K562 (cell line): ENCODE results near the gene INTS6L. TPM values are rescaled to one million over a fixed set of nuclear protein-coding genes. Genes with fewer than 3 reads are reported as not detected.

Experiments used
- ATAC-seq: fragments of 200-7000 bp; cut with Tn5 transposase; 3 replicates; pipeline ENCODE4 v1.9.1; 2020; ENCODE audit warnings: moderate library complexity
- BruUV-seq: library from RNA; stranded (reverse); fragments of 400-500 nt; replicated peaks from 2 replicates; lab custom pipeline; 2021; lab: Mats Ljungman, UMichigan
- CTCF ChIA-PET: fragments of 300-600 bp; formaldehyde crosslinking; extraction: SDS; loops from one replicate; lab custom pipeline; 2021; ENCODE audit warnings: low intra/inter-chr PET ratio; lab: Yijun Ruan, JAX
- POLR2A ChIA-PET: fragments of 300-600, 350-650 bp; sonication (Branson Sonifier 250); formaldehyde crosslinking; extraction: SDS; loops from one replicate; lab custom pipeline; 2021; ENCODE audit warnings: antibody characterized with exemption, inconsistent platforms; lab: Yijun Ruan, JAX
- DNase-seq, 4 experiments: peaks; one replicate each; pipeline versions ENCODE4 v3.0.0 to v3.0.0-alpha.2; 2011 to 2018; ENCODE audit warnings: low spot score in 3 of 4, mixed read lengths in 3 of 4; ENCODE audit errors: extremely low read depth in 1 of 4
- FAIRE-seq: peaks from 2 replicates; lab custom pipeline; 2011; peaks lifted over from hg19 to GRCh38; lab: Jason Lieb, UNC
- H2AFZ ChIP-seq: 2 replicates; pipeline ENCODE4 v1.6.0; 2011; ENCODE audit warnings: low read depth, low read length, control low read depth, inconsistent platforms
- H3K27ac ChIP-seq: fragments of 200-600 bp; 3 replicates; pipeline ENCODE4 v1.8.0; 2011; ENCODE audit warnings: low read depth, mild to moderate bottlenecking, control low read depth, inconsistent platforms, low read length, moderate library complexity, mixed read lengths; ENCODE audit errors: extremely low read depth
- H3K27me3 ChIP-seq, 2 experiments: fragments of 300-600 bp in 1 of 2; 2 replicates in 1 of 2; 3 replicates in 1 of 2; pipeline versions ENCODE4 v1.6.0 to v1.8.0; 2011; ENCODE audit warnings: inconsistent platforms in 2 of 2, low read length in 2 of 2, mild to moderate bottlenecking in 1 of 2, mixed read lengths in 1 of 2, moderate library complexity in 1 of 2; ENCODE audit not compliant: control insufficient read depth in 2 of 2, insufficient read depth in 2 of 2
- H3K36me3 ChIP-seq: fragments of 300-600 bp; 3 replicates; pipeline ENCODE4 v1.8.0; 2011; ENCODE audit warnings: mild to moderate bottlenecking, low read length, inconsistent platforms; ENCODE audit not compliant: control insufficient read depth, insufficient read depth
- H3K4me1 ChIP-seq, 2 experiments: fragments of 200-600 bp in 1 of 2; replicated peaks in 1 of 2; 2 replicates in 1 of 2; 3 replicates in 1 of 2; pipeline versions ENCODE4 v1.5.1 to v1.8.0; 2011; ENCODE audit warnings: inconsistent platforms in 2 of 2, low read length in 2 of 2, mild to moderate bottlenecking in 1 of 2, mixed read lengths in 1 of 2, moderate library complexity in 1 of 2; ENCODE audit not compliant: control insufficient read depth in 2 of 2, insufficient read depth in 2 of 2
- H3K4me2 ChIP-seq: 2 replicates; pipeline ENCODE4 v1.6.1; 2011; ENCODE audit warnings: low read length, control low read depth, inconsistent platforms, mixed read lengths; ENCODE audit not compliant: insufficient read depth
- H3K4me3 ChIP-seq: fragments of 200-600 bp; sonication (generic), shearing (Covaris generic); 2 replicates; pipeline ENCODE4 v1.5.1; 2016; ENCODE audit warnings: control low read depth, inconsistent platforms
- H3K79me2 ChIP-seq: fragments of 200-600 bp; 3 replicates; pipeline ENCODE4 v1.8.0; 2011; ENCODE audit warnings: low read length, inconsistent platforms; ENCODE audit not compliant: control insufficient read depth, insufficient read depth
- H3K9ac ChIP-seq, 2 experiments: 2 replicates each; pipeline versions ENCODE4 v1.6.0 to v1.6.1; 2011; ENCODE audit warnings: low read depth in 2 of 2, low read length in 2 of 2, control low read depth in 1 of 2, inconsistent platforms in 1 of 2, mild to moderate bottlenecking in 1 of 2, mixed read lengths in 1 of 2; ENCODE audit not compliant: insufficient read depth in 1 of 2
- H3K9me1 ChIP-seq: one replicate; pipeline ENCODE4 v1.6.0; 2011; ENCODE audit warnings: inconsistent platforms, mild to moderate bottlenecking, low read length, moderate library complexity; ENCODE audit not compliant: control insufficient read depth, insufficient read depth
- H3K9me3 ChIP-seq: replicated peaks from 2 replicates; pipeline ENCODE4 v1.5.1; 2011; ENCODE audit warnings: low read depth, low read length, inconsistent platforms; ENCODE audit not compliant: control insufficient read depth, insufficient read depth
- H4K20me1 ChIP-seq: replicated peaks from 2 replicates; pipeline ENCODE4 v1.6.1; 2011; ENCODE audit warnings: low read length, inconsistent platforms, mixed read lengths; ENCODE audit not compliant: control insufficient read depth, insufficient read depth
- CBFB ChIP-seq: sonication (generic); formaldehyde crosslinking; IDR thresholded peaks from 2 replicates; pipeline ENCODE4 v1.4.0; 2020; ENCODE audit warnings: mild to moderate bottlenecking, missing genetic modification reagents
- CHD1 ChIP-seq: fragments of 200-600 bp; sonication (generic); IDR thresholded peaks from one replicate; pipeline ENCODE4 v1.6.1; 2012; ENCODE audit warnings: mild to moderate bottlenecking, moderate library complexity, low read length, inconsistent platforms
- EZH2 ChIP-seq: IDR thresholded peaks from 2 replicates; pipeline ENCODE4 v1.6.1; 2012; ENCODE audit warnings: low read depth, mild to moderate bottlenecking, inconsistent platforms, low read length, borderline replicate concordance
- MED1 ChIP-seq: sonication (generic); formaldehyde crosslinking; IDR thresholded peaks from 2 replicates; pipeline ENCODE4 v1.8.1; 2023; ENCODE audit warnings: missing genetic modification reagents, borderline replicate concordance
- NR1H2 ChIP-seq: sonication (generic); formaldehyde crosslinking; IDR thresholded peaks from 2 replicates; pipeline ENCODE4 v1.4.0; 2020; ENCODE audit warnings: mild to moderate bottlenecking, missing genetic modification reagents
- PHB2 ChIP-seq: fragments of 450-650 bp; IDR thresholded peaks from 2 replicates; pipeline ENCODE4 v1.6.1; 2017; ENCODE audit warnings: low read depth
- SMAD1 ChIP-seq: fragments of 150-350 bp; IDR thresholded peaks from 2 replicates; pipeline ENCODE4 v1.6.1; 2014; ENCODE audit warnings: low read length, low read depth; ENCODE audit not compliant: partially characterized antibody
- SMARCB1 ChIP-seq: IDR thresholded peaks from 2 replicates; pipeline ENCODE4 v1.6.1; 2011; ENCODE audit warnings: improper control_type of control experiment, low read depth; ENCODE audit not compliant: insufficient read length
- ZSCAN32 ChIP-seq: fragments of 450-650 bp; formaldehyde crosslinking; IDR thresholded peaks from 2 replicates; pipeline ENCODE4 v1.4.0; 2020; ENCODE audit warnings: mild to moderate bottlenecking, moderate library complexity
- WGBS: fragments of 100-300 bp; shearing (Covaris generic); methylation state at CpG from one replicate; pipeline ENCODE4 v1.1.6; 2016; ENCODE audit warnings: low coverage, mixed read lengths; ENCODE audit not compliant: insufficient coverage; ENCODE audit errors: missing lambda C conversion rate; 5-methylcytosine and 5-hydroxymethylcytosine counted together
- in situ Hi-C: fragments of 300-500 bp; cut with MboI; formaldehyde crosslinking; loops from 4 replicates; pipeline ENCODE4 v1.15.0; 2018; ENCODE audit warnings: inconsistent platforms, mixed read lengths
- intact Hi-C: fragments of 100-400 bp; cut with micrococcal nuclease; formaldehyde crosslinking; loops from 2 replicates; pipeline ENCODE4 v1.14.2; 2022
- polyA plus RNA-seq, 8 experiments: library from polyadenylated mRNA; depleted of rRNA in 4 of 8; stranded (reverse) in 5 of 8; unstranded in 3 of 8; fragments of >200 nt; fragmentation: Nextera tagmentation in 2 of 8; fragmentation: Illumina TruSeq in 1 of 8; extraction: Ambion mirVana in 2 of 8; extraction: Trizol in 1 of 8; gene quantifications; 2 replicates each; pipeline versions ENCODE4 v1.2.1 to v1.2.3, GENCODE V29; 2011 to 2014; ENCODE audit warnings: inconsistent platforms in 1 of 8, missing spikeins in 1 of 8
- total RNA-seq, 7 experiments: library from RNA; depleted of rRNA in 6 of 7; stranded (reverse); fragments of >200 nt in 6 of 7; fragmentation: Illumina TruSeq in 2 of 7; extraction: Trizol in 2 of 7; gene quantifications; 2 replicates each; pipeline versions ENCODE4 v1.2.1 to v1.2.3, GENCODE V29; 2011 to 2021; ENCODE audit warnings: low replicate concordance in 1 of 7
- TF ChIP-seq, protein P1 (sequence below): fragments of 250-450 bp; sonication (Bioruptor Pico); IDR thresholded peaks from 2 replicates; pipeline ENCODE4 v1.4.0; 2020; ENCODE audit warnings: borderline replicate concordance
- TF ChIP-seq, protein P2 (sequence below): fragments of 250-450 bp; sonication (Bioruptor Pico); IDR thresholded peaks from 2 replicates; pipeline ENCODE4 v1.5.0; 2021; ENCODE audit warnings: mild to moderate bottlenecking, moderate library complexity
- TF ChIP-seq, protein P3 (sequence below), 3 experiments: IDR thresholded peaks in 2 of 3; conservative IDR thresholded peaks in 1 of 3; 2 replicates each; pipeline ENCODE4 v1.5.1; 2011 to 2012; ENCODE audit warnings: low read length in 3 of 3, mild to moderate bottlenecking in 3 of 3, control low read depth in 2 of 3, improper control_type of control experiment in 1 of 3, inconsistent platforms in 1 of 3, low read depth in 1 of 3, mixed read lengths in 1 of 3, moderate library complexity in 1 of 3; ENCODE audit not compliant: insufficient read depth in 2 of 3
- TF ChIP-seq, protein P4 (sequence below): sonication (generic); formaldehyde crosslinking; IDR thresholded peaks from 2 replicates; pipeline ENCODE4 v1.8.1; 2022; ENCODE audit warnings: missing genetic modification reagents

INTS6L gene
- total and polyA plus RNA-seq, 9 of the 15 experiments (the other 6 are each of a cell fraction or from before 2014, with no cell fraction given) = 6.1 to 44.9 (median 21.9) TPM

DNA sequence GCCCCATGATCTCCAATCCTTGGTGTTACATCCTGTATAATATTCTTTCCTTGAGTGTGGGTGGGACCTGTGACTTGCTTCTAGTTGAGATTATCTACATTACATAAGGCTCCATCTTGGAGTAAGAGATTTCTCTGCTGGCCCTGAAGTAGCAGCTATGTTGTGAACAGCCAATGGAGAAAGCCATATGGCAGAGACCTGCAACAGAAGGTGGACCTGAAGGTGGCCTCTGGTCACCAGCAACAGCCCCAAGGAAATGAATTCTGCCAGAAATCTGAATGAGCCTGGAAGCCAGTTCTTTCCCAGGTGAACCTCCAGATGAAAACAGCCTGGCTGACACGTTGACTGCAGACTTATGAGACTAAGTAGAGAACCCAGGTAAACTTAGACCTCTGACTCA lies 2.3 kb upstream of the INTS6L start:
- H3K4me3 ChIP-seq = no peak overlapping the region
- peaks cover 17% of the 10 kb centered on the region; the same call in 2 of the 3 replicates for H3K79me2 ChIP-seq
- in situ Hi-C loops (no loop called here), intact Hi-C loops (no loop called here)
- H3K9me1 ChIP-seq = no peaks in the 10 kb centered on the region
- ChIA-PET CTCF (no interaction called here), POLR2A (no interaction called here)
- peak overlapping the region; percentile 63 for H2AFZ ChIP-seq
- H3K27ac ChIP-seq = no peak overlapping the region
- ATAC-seq = no peak
- H3K4me1 ChIP-seq = peaks cover 3 to 4% of the 10 kb centered on the region in 2 experiments; a peak in 2 of 5 replicates
- 38% methylated on average over 1 of the region's 1 CpG for WGBS
- no peak for FAIRE-seq
- H3K9ac ChIP-seq = no peak overlapping the region
- BruUV-seq = no TSS peak
- no peak for DNase-seq
- H4K20me1 ChIP-seq = no peaks in the 10 kb centered on the region
- H3K4me2 ChIP-seq = no peak overlapping the region
- no peaks in the 10 kb centered on the region for H3K27me3 ChIP-seq
- H3K36me3 ChIP-seq = no peaks in the 10 kb centered on the region
- no peaks in the 10 kb centered on the region for H3K9me3 ChIP-seq
- TF ChIP-seq, protein P1, sequence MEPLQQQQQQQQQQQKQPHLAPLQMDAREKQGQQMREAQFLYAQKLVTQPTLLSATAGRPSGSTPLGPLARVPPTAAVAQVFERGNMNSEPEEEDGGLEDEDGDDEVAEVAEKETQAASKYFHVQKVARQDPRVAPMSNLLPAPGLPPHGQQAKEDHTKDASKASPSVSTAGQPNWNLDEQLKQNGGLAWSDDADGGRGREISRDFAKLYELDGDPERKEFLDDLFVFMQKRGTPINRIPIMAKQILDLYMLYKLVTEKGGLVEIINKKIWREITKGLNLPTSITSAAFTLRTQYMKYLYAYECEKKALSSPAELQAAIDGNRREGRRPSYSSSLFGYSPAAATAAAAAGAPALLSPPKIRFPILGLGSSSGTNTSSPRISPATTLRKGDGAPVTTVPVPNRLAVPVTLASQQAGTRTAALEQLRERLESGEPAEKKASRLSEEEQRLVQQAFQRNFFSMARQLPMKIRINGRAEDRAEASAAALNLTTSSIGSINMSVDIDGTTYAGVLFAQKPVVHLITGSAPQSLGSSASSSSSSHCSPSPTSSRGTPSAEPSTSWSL (CRISPR knock-in tag) = no peak
- TF ChIP-seq CHD1 = no peak
- TF ChIP-seq EZH2 = no peak
- TF ChIP-seq MED1 (CRISPR knock-in tag) = no peak
- no peak for TF ChIP-seq PHB2
- TF ChIP-seq, protein P2, sequence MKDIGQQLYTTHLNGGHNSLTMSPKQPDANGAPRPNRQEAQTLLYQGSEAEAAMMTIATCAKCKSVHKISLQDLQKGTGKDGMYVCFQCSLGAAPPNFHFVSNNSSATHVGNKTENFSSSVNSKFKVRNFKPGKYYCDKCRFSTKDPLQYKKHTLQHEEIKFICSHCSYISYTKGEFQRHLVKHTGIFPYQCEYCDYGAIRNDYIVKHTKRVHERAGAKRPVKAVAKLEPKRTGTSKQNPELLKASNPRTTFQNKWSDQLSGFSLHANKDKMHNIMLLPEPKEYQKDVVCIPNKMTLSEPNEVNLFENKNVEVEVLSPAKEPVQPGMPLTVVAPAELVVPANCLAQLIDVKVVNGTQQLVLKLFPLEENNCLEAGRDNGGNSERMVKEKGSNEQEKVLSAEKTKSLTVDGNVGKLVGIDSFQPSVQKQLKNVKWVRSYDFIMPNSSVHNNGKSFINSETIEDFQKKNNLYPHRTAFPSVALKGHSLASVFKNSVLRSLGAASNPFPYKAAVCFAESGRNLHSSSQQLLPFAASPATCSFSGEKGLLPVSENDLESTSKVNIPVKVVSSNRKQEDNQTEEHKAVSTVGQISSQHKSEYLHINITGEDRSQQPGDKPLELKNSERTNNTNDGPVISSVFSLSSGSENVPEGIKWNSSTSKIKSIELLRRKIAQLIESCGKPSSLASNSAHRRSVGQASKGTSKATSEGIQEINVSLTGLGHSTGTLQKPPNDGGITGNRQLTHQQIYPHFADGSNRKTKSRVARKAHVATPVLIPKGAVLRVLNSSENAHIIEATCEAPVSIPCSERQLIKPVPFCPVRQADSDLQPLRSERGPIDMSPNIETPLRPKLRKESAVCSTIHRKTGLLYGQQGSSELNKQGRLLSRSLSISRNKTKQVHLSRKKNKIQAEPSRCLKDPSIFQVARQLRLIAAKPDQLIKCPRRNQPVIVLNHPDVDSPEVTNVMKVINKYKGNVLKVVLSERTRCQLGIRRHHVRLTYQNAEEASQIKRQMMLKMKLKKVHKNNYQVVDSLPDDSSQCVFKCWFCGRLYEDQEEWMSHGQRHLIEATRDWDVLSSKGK (CRISPR knock-in tag) = no peak
- no peak for TF ChIP-seq SMARCB1
- no peak for TF ChIP-seq ZSCAN32
- TF ChIP-seq CBFB (CRISPR knock-in tag) = no peak
- TF ChIP-seq NR1H2 (CRISPR knock-in tag) = no peak
- TF ChIP-seq, protein P3, sequence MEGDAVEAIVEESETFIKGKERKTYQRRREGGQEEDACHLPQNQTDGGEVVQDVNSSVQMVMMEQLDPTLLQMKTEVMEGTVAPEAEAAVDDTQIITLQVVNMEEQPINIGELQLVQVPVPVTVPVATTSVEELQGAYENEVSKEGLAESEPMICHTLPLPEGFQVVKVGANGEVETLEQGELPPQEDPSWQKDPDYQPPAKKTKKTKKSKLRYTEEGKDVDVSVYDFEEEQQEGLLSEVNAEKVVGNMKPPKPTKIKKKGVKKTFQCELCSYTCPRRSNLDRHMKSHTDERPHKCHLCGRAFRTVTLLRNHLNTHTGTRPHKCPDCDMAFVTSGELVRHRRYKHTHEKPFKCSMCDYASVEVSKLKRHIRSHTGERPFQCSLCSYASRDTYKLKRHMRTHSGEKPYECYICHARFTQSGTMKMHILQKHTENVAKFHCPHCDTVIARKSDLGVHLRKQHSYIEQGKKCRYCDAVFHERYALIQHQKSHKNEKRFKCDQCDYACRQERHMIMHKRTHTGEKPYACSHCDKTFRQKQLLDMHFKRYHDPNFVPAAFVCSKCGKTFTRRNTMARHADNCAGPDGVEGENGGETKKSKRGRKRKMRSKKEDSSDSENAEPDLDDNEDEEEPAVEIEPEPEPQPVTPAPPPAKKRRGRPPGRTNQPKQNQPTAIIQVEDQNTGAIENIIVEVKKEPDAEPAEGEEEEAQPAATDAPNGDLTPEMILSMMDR (IDR thresholded peaks at IDR 0.05 in 2 of 3, conservative IDR thresholded peaks at IDR 0.05 in 1 of 3; ENCODE audit: insufficient read depth in 2 of 3, low read depth in 1 of 3, low read length in 3 of 3) = no peak
- TF ChIP-seq SMAD1 = no peak
- TF ChIP-seq, protein P4, sequence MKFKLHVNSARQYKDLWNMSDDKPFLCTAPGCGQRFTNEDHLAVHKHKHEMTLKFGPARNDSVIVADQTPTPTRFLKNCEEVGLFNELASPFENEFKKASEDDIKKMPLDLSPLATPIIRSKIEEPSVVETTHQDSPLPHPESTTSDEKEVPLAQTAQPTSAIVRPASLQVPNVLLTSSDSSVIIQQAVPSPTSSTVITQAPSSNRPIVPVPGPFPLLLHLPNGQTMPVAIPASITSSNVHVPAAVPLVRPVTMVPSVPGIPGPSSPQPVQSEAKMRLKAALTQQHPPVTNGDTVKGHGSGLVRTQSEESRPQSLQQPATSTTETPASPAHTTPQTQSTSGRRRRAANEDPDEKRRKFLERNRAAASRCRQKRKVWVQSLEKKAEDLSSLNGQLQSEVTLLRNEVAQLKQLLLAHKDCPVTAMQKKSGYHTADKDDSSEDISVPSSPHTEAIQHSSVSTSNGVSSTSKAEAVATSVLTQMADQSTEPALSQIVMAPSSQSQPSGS (CRISPR knock-in tag) = no peak
